ENCODE measurements around the gene FSTL4. TPM values are rescaled to one million over a fixed set of nuclear protein-coding genes. Genes with fewer than 3 reads are reported as not detected.

The FSTL4 gene
- total RNA-seq, 4 donors from 2014 or later = 0.27 TPM; not detected in 3

DNA sequence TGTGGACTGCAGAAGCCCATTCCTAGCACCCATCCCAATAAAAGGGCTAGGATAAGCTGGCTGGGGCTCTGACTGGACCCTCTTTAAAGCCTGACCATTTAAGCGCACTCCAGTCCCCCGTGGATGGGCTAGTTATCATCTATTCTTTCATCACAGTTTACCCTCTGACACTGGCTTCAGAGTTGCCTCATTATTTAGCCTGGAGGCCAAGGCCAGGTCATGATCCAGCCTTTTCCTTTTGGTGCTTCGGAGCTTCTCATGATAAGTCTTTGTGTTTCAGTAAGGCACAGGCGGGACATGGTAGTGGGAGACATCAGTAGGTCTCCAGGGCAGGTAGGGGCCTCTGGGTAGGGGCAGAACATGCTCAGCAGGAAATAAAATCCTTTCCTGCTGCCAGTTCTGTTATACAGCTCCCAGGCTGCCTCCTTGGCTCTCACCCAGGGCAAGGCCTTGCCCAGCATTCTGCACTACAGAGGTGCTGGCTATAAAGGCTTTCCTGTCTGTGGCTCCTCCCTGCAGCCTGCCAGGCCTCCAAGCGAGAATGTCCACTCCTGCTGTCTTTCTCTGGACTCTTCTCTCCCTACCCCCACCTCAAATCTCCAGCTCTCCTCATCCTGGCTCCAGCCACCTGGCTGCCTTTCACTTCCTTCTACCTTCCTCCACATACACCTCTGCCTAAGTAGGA, 128.8 kb downstream of the FSTL4 start:
- Histone ChIP-seq H3K27me3 (no peaks in the 10 kb centered on the region), H3K4me1 (peaks cover 0 to 11% (median 3%) of the 10 kb centered on the region in 4 donors), H3K9me3 (no peaks in the 10 kb centered on the region), H3K4me3 (no peak overlapping the region), H3K27ac (peak overlapping the region in 1 of 4 donors; percentile 43), H3K36me3 (no peaks in the 10 kb centered on the region)
- DNase-seq = peak; percentile 69
- in situ Hi-C loops (cut with MboI; ENCODE audit: low pct_ligation_motif_present in 1 of 4, low pct_unique_long_range_greater_than_20kb in 1 of 4, low sequenced_read_pairs in 3 of 4) (no loop called here), intact Hi-C loops (cut with DNase I; ENCODE audit: low total_unique reads) (no loop called here)
- peak in 1 of 3 donors; percentile 13 for TF ChIP-seq POLR2AphosphoS5 (IDR thresholded peaks at IDR 0.05)
- TF ChIP-seq CTCF (IDR thresholded peaks at IDR 0.05) = no peak
- no peak for TF ChIP-seq EP300 (IDR thresholded peaks at IDR 0.05; ENCODE audit: low read depth)
- 67 to 70% methylated on average over 2 to 5 of the region's 5 CpGs for WGBS, 2 donors (ENCODE audit: low coverage in 1 of 2)

- 71 to 79% methylated on average over 3 of the region's 3 CpGs for WGBS, 2 donors (ENCODE audit: low coverage in 1 of 2)
Measured at GRCh38 chr5:133482028-133482427, 130.3 kb downstream of the FSTL4 start.

DNA sequence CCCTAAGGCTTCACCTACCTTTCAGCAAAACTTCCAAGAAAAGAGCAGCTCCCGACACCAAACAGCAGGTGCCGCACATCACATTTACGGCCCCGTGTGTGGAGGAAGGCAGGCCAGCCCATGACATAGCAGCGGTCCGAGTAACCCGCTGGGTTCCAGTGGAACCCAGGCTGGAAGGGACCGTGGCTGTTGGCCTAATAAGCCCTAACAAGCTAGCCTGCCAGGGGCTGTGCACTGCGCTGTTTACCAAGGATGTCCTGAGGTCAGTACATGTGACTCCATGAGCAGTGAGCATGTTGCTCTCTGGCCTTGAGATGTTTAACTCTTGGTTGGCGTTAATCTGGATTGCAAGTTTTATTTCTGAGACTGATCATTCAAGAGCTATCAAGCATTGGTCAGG, 131.5 kb downstream of the FSTL4 start:
- no peak for DNase-seq
- Histone ChIP-seq H3K36me3 (no peaks in the 10 kb centered on the region), H3K9me3 (no peaks in the 10 kb centered on the region), H3K27me3 (no peaks in the 10 kb centered on the region), H3K4me3 (no peak overlapping the region), H3K27ac (no peak overlapping the region), H3K4me1 (peaks cover 0 to 11% (median 3%) of the 10 kb centered on the region in 4 donors)
- WGBS, 2 donors (ENCODE audit: low coverage in 1 of 2) = 76% methylated on average over 10 of the region's 10 CpGs; no CpG with 5 or more reads in 1 of the 2 donors
- no peak for TF ChIP-seq POLR2A (IDR thresholded peaks at IDR 0.05)
- no peak for TF ChIP-seq CTCF (IDR thresholded peaks at IDR 0.05)
- TF ChIP-seq POLR2AphosphoS5 (IDR thresholded peaks at IDR 0.05) = no peak
- no peak for TF ChIP-seq EP300 (IDR thresholded peaks at IDR 0.05; ENCODE audit: low read depth)
- intact Hi-C loops (cut with DNase I; ENCODE audit: low total_unique reads) = no loop called here
- in situ Hi-C loops (cut with MboI; ENCODE audit: low pct_ligation_motif_present in 1 of 4, low pct_unique_long_range_greater_than_20kb in 1 of 4, low sequenced_read_pairs in 3 of 4) = no loop called here

More at GRCh38 chr5:133482028-133482427, 130.3 kb downstream of the FSTL4 start:
- H3K9me3 ChIP-seq = no peaks in the 10 kb centered on the region
- no peak for DNase-seq
- no peaks in the 10 kb centered on the region for H3K36me3 ChIP-seq
- intact Hi-C loops (cut with DNase I; ENCODE audit: low total_unique reads) = no loop called here
- H3K27ac ChIP-seq = no peak overlapping the region
- in situ Hi-C loops (cut with MboI; ENCODE audit: low pct_ligation_motif_present in 1 of 4, low pct_unique_long_range_greater_than_20kb in 1 of 4, low sequenced_read_pairs in 3 of 4) = no loop called here
- H3K4me3 ChIP-seq = no peak overlapping the region
- no peak for TF ChIP-seq EP300 (IDR thresholded peaks at IDR 0.05; ENCODE audit: low read depth)
- no peak for TF ChIP-seq CTCF (IDR thresholded peaks at IDR 0.05)
- TF ChIP-seq POLR2A (IDR thresholded peaks at IDR 0.05) = no peak
- TF ChIP-seq POLR2AphosphoS5 (IDR thresholded peaks at IDR 0.05) = no peak
- H3K4me1 ChIP-seq = peaks cover 0 to 11% (median 3%) of the 10 kb centered on the region in 4 donors
- no peaks in the 10 kb centered on the region for H3K27me3 ChIP-seq

- H3K27ac ChIP-seq = no peak overlapping the region
- 92% methylated on average over 9 of the region's 9 CpGs; no CpG with 5 or more reads in 1 of the 2 donors for WGBS, 2 donors (ENCODE audit: low coverage in 1 of 2)
- H3K27me3 ChIP-seq = no peaks in the 10 kb centered on the region
- H3K36me3 ChIP-seq = no peaks in the 10 kb centered on the region
- in situ Hi-C loops (cut with MboI; ENCODE audit: low pct_ligation_motif_present in 1 of 4, low pct_unique_long_range_greater_than_20kb in 1 of 4, low sequenced_read_pairs in 3 of 4) (no loop called here), intact Hi-C loops (cut with DNase I; ENCODE audit: low total_unique reads) (no loop called here)
- no peak overlapping the region for H3K4me3 ChIP-seq
- DNase-seq = no peak
- no peak for TF ChIP-seq POLR2AphosphoS5 (IDR thresholded peaks at IDR 0.05)
- no peak for TF ChIP-seq POLR2A (IDR thresholded peaks at IDR 0.05)
- TF ChIP-seq CTCF (IDR thresholded peaks at IDR 0.05) = no peak
- TF ChIP-seq EP300 (IDR thresholded peaks at IDR 0.05; ENCODE audit: low read depth) = no peak
- peaks cover 0 to 11% (median 3%) of the 10 kb centered on the region in 4 donors for H3K4me1 ChIP-seq
- no peaks in the 10 kb centered on the region for H3K9me3 ChIP-seq
Measured at GRCh38 chr5:133480366-133480765, 132.0 kb downstream of the FSTL4 start.

Data from transverse colon (tissue), 4 donors.